CD4-positive, alpha-beta T cell treated with Interleukin-10 for 1 hour (primary cell): ENCODE results near the gene SLC38A5.

Source experiments
- DNase-seq: peaks from one replicate; pipeline ENCODE4 v3.0.0-alpha.2; 2020

SLC38A5 gene

DNA sequence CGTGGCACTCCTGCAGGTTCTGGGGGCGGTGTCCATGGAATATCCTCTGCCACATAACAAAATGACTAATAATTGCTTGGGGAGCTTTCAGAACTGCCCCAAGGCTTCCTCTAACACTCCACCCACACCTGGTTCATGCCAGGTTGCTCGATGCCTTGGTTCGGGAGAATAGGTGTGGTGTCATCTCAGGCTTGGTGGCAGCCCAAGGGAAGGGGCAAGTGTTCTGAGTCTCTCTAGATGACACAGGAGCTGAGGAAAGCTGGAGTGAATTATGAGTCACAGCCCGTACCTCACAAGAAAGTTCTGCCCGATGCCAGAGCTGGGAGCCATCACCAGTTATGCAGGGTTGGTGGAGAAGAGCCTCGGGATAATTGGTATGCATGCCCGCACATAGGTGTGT, 20.6 kb upstream of the SLC38A5 start:
- no peak for DNase-seq

DNA sequence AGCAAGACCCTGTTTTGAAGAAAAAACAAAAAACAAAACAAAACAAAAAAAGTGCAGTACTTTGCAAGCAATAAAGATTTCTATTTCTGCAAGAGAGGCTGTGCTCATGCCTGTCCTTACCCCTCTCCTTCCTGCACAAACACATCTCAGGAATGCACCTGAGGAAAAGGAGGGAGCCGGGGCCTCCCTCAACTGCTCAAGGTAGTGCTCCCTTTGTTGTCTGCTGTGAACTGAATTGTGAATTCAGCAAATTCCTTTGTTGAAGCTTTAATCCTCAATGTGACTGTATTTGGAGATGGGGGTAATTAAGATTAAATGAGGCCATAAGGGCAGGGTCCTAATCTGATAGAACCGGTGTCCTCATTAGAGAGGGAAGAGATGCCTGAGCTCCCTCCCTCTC, 19.8 kb upstream of the SLC38A5 start:
- no peak for DNase-seq

GRCh38 chrX:48489296-48489695, 19.2 kb upstream of the SLC38A5 start:
- no peak for DNase-seq

DNA sequence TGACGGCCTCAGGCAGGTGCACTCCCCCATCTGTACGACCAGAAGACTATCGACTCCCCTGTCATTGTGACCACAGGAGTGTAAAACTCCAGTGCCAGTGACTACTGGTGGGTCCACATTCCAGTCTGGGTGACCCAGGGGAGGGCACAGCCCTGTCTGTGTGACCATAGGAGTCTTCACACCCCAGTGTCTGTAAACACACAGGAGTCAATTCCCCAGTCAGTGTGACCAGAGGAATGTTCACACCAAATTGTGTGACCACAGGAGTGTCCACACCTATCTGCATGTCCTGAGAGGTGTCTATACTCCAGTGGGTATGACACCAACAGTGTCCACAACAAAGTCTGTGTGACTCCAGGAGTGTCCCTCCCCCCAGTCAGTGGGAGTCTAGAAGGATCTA, 18.0 kb upstream of the SLC38A5 start:
- DNase-seq = no peak

- no peak for DNase-seq
These were observed 17.3 kb upstream of the SLC38A5 start for GRCh38 chrX:48487362-48487798.

DNA sequence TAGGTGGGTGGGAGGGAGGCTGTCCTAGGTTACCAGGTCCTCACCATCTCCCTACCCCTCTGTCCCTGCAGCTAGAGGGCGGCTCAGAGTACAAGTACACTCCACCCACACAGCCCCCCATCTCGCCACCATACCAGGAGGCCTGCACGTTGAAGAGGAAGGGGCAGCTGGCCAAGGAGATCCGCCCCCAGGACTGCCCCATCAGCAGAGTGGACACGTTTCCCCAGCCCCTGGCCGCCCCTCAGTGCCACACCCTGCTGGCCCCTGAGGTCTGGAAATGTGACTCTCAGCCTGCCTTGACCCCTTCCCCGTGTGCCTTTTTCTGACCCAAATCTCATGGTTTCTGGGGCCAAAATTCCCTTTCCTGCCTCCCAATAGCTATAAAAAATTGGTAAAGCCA, 12.5 kb upstream of the SLC38A5 start:
- DNase-seq = no peak

- no peak for DNase-seq
These were observed 10.5 kb upstream of the SLC38A5 start for GRCh38 chrX:48480583-48480982.

- DNase-seq = no peak
These were observed 10.1 kb upstream of the SLC38A5 start for GRCh38 chrX:48480142-48480541.

DNA sequence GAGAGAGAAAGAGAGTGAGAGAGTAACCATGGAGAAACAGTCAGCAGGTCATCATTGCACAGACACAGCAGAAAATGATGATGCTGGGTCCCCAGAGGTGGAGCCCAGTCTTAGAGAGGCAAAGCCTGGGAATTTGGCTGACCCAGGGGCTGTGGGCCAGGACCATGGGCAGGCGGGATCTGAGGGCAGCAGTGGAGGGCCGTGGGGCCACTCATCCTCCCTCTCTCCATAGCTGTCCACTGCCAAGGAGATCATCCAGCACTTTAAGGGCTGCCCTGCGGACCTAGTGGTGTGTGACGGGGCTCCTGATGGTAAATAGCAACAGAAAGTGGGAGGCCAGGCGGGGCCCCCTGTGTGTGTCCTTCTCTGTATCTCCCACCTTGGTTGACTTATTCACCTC, 8.7 kb upstream of the SLC38A5 start:
- no peak for DNase-seq

GRCh38 chrX:48477960-48478755, 8.1 kb upstream of the SLC38A5 start:
- DNase-seq = no peak

GRCh38 chrX:48476919-48477318, 6.9 kb upstream of the SLC38A5 start:
- no peak for DNase-seq

DNA sequence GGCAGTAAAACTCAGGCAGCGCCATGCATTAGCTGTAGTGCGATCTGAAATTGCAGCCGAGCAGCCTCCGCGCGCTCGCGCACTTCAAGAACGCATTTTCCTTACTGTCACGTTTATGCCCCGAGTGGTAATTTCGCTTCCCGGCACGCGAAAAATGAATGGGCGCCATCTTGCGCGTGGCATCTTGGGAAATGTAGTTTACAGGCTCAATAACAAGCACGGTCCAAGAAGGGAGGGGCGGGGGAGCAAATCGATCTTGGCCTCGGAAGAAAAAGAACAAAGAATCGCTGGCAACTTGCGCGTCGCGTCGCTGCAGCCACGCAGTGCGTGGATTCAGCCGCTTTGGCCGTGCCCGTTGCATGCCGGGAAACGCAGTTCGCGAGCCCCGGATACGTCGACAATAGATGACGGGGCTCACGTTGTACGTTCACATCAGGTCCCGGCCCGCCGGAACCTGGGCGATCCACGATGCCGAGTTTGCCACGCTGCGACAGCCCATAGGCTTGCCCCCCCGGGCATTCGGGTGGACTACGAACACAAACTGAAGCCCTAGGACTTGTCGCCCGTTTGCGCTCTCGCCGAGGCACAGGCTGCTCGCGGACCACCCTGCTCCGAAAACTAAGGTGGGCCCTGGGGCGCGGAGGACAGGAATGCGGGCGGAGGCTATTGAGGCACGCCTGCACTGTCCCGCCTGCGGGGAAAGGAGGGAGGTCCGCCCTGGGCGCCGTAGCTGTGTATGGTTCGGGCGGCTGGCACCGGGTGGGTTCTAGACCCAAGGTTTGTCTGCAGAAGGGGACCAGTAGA, 5.9 kb upstream of the SLC38A5 start, which contains the start of gene FTSJ1:
FTSJ1 (plus strand) TSS at position 426 of the 804 bp plus-strand sequence. CDS start 1,849 bp downstream, outside the sequence.
- peak; percentile 95 for DNase-seq

DNA sequence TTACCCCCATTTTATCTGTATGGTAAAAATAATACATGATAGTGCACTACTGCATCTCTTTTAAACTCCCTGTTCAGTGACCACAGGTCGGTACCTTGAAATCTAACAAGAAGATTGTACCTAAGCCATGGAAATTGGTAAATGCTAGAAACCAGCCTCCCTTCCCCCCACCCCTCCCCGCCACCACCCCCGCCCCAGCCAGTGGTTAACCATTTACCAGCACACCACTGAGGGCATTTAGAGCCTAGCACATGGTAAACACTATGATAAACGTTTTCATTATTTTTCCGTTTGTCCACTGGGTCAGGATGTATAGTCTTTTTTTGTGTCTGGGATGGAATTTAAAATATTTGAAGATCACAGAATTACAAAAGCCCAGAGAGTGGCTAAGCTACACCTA, 5.2 kb upstream of the SLC38A5 start:
- peak; percentile 21 for DNase-seq

GRCh38 chrX:48474581-48474980, 4.5 kb upstream of the SLC38A5 start:
- DNase-seq = no peak

DNA sequence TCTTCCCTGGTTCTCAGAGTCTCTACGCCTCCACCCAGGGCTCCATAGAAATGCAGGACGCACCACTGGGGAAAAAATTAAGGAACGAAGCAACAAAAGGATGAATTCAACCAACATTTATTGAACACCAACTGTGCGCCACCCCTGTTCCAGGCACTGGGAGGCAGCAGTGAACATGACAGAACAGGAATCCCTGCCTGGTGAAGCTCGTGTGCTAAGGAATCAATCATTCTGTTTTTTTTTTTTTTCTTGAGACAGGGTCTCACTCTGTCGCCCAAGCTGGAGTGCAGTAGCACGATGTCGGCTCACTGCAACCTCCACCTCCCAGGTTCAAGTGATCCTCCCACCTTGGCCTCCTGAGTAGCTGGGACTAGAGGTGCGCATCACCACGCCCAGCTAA, 4.1 kb upstream of the SLC38A5 start:
- peak; percentile 6 for DNase-seq

- no peak for DNase-seq
These were observed 3.6 kb upstream of the SLC38A5 start for GRCh38 chrX:48473704-48473990.

GRCh38 chrX:48472851-48473703, 3.0 kb upstream of the SLC38A5 start:
- no peak for DNase-seq

DNA sequence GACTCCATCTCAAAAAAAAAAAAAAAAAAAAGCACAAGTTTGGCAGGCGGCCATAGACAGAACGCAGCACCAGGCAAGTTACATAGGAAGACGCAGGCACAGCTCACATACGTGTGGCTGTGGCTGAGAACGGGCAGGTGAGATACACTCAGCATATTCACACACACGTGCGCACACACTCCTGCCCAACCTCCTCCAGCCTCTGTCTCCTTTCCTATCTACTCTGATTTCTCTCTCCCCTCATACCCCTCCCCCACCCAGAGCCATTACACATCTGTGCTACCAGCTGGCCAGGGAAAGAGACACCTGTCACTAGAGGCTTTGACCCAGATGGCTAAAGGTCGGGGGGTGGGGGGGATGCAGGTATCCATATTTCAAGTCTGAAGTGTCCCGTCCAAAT, 2.2 kb upstream of the SLC38A5 start:
- no peak for DNase-seq

- no peak for DNase-seq
These were observed 1.4 kb upstream of the SLC38A5 start for GRCh38 chrX:48471504-48471903.

DNA sequence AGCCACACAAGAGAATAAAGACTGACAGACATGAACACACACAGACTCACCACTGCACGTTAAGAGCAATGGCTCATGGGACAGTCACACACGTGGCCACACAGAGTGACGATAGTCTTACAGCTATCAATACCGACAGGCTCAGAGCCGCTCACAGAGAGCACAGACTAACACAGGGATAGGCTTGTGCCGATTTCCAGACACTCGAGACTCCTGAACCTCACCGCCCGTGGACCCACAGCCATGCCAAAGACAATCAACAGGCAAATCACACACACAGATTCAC, 716 bp upstream of the SLC38A5 start:
- DNase-seq = no peak

DNA sequence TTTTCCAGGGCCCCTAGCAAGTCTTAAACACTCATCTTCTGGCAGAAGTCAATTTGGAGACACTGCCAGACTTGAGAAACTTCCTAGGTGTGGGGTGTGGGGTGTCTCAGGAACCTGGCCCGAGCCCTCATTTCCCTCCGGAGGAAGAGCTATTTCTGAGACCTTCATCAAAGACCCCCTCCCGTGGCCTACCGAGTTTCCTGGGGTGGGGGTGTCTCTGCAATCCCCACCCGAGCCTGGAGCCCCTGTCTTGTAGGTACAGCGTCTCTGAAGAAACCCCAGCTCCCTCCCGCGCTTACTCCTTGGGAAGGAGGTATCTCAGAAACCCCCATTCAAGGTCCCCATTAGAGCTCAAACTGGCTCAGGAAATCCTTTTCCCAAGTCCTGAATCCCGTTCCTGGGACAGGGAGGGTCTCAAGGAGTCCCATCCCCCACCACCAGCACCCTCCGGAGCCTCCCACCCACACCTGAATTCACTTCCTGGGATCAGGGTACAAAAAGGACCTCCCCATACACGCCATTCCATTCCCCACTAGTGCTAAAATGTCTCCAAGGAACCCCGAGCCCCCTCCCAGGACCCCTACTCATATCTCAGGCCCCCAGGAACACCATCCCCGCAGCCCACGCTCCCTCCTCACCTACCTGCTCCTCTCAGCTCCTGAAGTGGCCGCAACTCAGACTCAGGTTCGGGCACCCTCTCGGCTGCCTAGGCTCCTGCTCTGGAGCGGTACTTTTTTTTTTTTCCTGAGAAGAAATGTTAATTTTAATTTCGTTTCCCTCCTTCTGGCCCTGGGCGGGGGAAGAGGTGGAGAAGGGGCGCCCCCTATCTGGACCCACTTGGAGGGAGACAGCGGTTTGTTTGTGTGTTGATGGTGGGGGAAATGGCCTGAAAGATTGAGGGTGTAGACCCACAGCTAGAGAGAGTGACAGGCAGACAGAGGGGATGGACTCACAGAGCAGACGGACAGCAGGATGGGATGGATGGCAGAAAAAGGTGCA, 1.1 kb downstream of the SLC38A5 start:
- peak; percentile 60 for DNase-seq

DNA sequence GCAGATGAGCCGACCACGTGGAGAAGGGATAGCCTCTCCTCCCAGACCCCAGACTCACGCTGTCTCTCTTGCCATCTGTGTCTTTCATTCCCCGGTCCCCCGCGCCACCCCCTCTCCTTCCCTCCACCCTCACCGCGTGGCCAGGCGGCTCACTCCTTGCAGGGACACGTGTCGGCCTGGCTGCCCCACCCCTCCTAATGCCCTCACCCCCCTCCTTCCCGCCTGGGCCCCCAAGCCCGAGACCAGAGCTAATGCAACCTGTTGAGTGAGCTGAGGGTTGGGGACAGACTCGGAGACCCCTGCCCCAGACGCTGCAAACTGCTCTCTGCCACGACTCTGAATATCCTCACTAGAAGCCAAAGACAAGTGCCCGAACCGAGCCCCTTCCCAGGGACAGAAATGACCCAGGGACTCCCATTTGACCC, 1.8 kb downstream of the SLC38A5 start:
- peak; percentile 37 for DNase-seq
